Measurements from ENCODE around the gene ZNF618. TPM values are rescaled to one million over a fixed set of nuclear protein-coding genes. Genes with fewer than 3 reads are reported as not detected.

The ZNF618 gene
- total RNA-seq, 1 donor, result 13.6 TPM

DNA sequence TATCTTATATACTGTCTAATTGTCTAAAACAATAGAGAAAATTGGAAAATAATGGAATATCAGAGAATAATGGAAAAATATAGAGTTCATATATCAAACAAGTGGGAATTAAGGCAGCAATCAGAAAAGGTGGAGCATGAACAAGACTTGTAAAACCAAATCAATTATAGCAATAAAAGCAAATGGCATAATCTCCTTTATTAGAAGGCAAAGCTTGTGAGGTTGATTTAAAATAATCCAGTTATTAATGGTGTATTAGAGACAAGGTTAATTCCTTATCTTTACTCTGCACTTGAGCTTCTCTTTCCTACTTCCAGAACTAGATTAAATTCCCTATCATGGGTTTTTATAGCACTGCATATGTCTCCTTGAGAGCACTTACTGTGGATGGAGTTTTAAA lies 137.9 kb downstream of the ZNF618 start:
- DNase-seq (ENCODE audit: low read depth), result no peak
- no peak overlapping the region for H3K4me3 ChIP-seq (ENCODE audit: low read depth, low read length)
- TF ChIP-seq, protein P1, sequence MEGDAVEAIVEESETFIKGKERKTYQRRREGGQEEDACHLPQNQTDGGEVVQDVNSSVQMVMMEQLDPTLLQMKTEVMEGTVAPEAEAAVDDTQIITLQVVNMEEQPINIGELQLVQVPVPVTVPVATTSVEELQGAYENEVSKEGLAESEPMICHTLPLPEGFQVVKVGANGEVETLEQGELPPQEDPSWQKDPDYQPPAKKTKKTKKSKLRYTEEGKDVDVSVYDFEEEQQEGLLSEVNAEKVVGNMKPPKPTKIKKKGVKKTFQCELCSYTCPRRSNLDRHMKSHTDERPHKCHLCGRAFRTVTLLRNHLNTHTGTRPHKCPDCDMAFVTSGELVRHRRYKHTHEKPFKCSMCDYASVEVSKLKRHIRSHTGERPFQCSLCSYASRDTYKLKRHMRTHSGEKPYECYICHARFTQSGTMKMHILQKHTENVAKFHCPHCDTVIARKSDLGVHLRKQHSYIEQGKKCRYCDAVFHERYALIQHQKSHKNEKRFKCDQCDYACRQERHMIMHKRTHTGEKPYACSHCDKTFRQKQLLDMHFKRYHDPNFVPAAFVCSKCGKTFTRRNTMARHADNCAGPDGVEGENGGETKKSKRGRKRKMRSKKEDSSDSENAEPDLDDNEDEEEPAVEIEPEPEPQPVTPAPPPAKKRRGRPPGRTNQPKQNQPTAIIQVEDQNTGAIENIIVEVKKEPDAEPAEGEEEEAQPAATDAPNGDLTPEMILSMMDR (IDR thresholded peaks at IDR 0.05; ENCODE audit: insufficient read depth, low read length), result no peak

DNA sequence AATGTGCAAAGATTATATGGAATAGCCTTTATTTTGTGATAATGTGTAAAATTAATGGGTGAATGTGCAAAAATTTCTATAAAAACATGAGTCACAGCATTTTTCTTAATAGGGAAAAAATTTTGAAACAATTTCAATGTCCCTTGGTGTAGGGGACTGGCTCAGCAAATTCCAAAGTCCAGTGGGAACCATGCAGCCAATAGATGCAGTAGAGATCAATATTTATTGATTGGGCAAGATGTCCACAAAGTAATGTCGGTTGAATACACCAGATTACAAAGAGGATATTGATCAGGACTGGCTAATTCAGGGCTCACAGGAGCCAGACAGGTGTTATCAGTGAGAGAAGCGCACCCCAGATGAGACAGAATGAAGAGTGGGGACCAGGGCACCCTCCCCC lies 139.5 kb downstream of the ZNF618 start:
- DNase-seq (ENCODE audit: low read depth), result no peak
- TF ChIP-seq, protein P1 (IDR thresholded peaks at IDR 0.05; ENCODE audit: insufficient read depth, low read length), result no peak
- no peak overlapping the region for H3K4me3 ChIP-seq (ENCODE audit: low read depth, low read length)

DNA sequence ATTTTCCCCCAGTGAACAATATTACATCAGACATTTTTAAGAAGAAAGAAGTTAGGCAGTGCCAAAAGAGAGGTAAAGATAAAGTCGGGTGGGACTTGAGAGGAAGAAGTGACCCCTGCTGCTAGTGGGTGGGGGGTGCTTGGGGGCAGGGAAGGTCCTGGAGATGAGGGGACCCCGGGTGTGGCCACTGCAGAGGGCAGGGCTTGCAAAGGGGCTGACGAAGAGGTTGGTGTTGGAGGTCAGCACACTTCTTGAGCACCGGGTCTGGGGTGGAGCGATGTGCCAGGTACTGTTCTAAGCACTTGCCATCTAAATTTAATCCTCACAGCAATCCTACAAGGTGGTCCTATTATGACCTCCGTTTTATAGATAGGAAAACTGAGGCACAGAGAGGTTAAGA lies 140.0 kb downstream of the ZNF618 start:
- TF ChIP-seq, protein P1 (IDR thresholded peaks at IDR 0.05; ENCODE audit: insufficient read depth, low read length), result no peak
- DNase-seq (ENCODE audit: low read depth), result no peak
- H3K4me3 ChIP-seq (ENCODE audit: low read depth, low read length), result no peak overlapping the region

DNA sequence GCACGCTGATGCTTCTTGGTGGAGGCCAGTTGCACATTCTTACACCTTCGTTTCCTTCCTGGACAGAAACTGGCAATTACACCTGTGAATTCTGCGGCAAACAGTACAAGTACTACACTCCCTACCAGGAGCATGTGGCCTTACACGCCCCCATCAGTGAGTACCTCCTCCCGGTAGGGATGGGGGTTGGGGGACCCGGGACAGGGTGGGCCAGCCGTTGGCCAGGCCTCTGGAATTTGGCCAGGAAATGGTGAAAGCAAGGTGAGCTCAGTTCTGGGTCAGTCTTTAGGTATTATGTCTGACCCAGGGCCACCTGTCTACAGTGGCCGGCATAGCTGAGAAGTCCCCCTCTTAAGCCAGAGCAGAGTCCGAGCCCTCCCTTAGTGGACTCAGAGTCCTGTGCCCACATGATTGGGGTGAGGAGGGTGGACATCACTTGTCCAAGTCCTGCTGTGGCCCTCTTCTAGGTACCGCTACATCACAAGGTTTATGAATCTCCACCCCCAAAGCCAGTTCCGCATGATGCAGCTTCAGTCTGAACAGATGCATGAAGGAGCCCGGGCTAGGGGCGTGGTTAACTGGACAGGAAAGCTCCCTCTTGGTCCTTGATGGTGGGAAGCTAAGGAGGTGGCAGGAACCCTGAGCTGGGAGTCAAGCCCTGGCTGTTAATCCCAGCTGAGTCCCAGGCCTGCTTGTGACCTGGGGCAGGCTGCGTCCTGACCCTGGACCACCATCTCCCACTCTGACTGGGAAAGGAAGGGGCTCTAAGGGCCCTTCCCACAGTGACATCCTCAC lies 140.7 kb downstream of the ZNF618 start:
- no peak overlapping the region for H3K4me3 ChIP-seq (ENCODE audit: low read depth, low read length)
- TF ChIP-seq, protein P1 (IDR thresholded peaks at IDR 0.05; ENCODE audit: insufficient read depth, low read length), result no peak
- no peak for DNase-seq (ENCODE audit: low read depth)

DNA sequence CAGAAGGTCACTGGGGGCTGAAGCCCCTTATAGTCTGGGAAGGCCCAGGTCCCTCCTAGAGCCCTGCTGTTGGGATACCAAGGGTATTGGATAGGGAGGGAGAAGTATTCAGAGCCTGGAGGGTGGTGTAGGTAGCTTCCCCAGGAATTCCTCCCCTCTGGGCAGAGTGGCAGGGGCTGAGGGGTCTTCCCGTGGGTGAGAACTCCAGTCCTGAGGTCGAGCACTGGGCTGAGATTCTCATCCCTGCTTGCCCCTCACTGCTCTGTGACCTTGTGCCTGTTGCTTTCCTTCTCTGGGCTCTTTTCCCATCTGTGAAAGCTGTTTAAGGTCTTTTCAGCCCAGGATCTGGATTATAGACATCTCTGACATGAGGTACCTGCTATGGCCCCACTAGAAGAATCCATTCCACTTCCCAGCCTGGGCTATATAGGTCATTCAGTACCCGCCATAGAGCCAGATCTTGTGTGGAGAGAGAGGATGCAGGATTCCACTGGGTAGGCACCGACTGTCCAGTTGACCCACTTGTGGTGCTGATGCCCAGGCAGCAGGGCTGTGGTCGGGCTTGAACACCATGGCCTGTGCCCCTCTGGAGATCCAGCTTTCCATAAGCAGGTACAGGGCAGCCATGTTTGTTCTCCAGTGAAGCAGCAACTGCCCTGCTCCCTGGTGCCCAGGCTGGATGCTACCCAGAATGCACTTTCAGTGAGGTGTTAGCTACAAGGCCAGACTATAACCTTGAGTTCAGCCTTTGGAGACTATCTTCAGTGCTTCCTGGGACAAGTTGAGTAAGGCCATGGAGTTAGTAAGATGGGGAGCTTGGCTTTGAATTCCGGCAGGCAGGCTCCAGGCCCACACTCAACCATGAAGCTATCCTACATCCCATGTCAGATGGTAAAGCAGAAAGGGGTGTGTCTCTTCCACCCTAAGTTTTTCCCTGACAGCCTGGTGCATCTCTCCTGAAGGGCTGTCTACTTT lies 141.9 kb downstream of the ZNF618 start:
- no peak for DNase-seq (ENCODE audit: low read depth)
- no peak overlapping the region for H3K4me3 ChIP-seq (ENCODE audit: low read depth, low read length)
- TF ChIP-seq, protein P1 (IDR thresholded peaks at IDR 0.05; ENCODE audit: insufficient read depth, low read length), result no peak

DNA sequence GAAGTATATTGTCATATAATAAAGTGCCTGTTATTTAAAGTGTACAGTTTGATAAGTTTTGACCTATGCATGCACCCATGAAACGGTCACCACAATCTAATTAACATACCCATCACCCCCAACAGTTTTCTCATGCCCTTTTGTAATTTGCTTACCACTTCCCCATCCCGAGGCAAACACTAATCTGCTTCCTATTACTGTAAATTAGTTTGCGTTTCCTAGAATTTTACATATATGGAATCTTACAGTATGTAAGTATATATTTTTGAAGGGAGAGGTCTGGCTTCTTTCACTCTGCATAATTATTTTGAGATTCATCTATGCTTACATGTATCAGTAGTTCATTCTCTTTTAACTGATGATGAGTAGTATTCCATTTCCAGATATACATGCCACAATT lies 145.5 kb downstream of the ZNF618 start:
- DNase-seq (ENCODE audit: low read depth), result no peak
- H3K4me3 ChIP-seq (ENCODE audit: low read depth, low read length), result no peak overlapping the region
- TF ChIP-seq, protein P1 (IDR thresholded peaks at IDR 0.05; ENCODE audit: insufficient read depth, low read length), result no peak

Data from fibroblast of the aortic adventitia (primary cell).